Heart left ventricle (tissue), 16 donors: Measurements from ENCODE around the gene RBBP5. TPM values are rescaled to one million over a fixed set of nuclear protein-coding genes. Genes with fewer than 3 reads are reported as not detected.

ENCODE experiments used
- ATAC-seq, 4 donors: fragments of 200-7000 bp; cut with Tn5 transposase; one replicate each; pipeline ENCODE4 v1.9.1; 2020 to 2022; ENCODE audit warnings: moderate library complexity in 4 of 4, mild to moderate bottlenecking in 3 of 4, moderate number of reproducible peaks in 1 of 4
- DNase-seq, 5 donors: peaks; one replicate each; pipeline ENCODE4 v3.0.0-alpha.2; 2020
- H3K27ac ChIP-seq, 12 donors: fragments of 200-600 bp; sonication (generic) in 4 of 12; one replicate each; pipeline versions ENCODE4 v1.5.0 to v1.8.0; 2016 to 2022; ENCODE audit warnings: mild to moderate bottlenecking in 2 of 12
- H3K27me3 ChIP-seq, 9 donors: fragments of 200-600 bp; sonication (generic) in 2 of 9; one replicate each; pipeline versions ENCODE4 v1.5.1 to v1.8.0; 2016 to 2022; ENCODE audit warnings: mild to moderate bottlenecking in 3 of 9
- H3K36me3 ChIP-seq, 9 donors: fragments of 200-600 bp; sonication (generic) in 2 of 9; one replicate each; pipeline versions ENCODE4 v1.5.0 to v1.8.0; 2018 to 2022; ENCODE audit warnings: mild to moderate bottlenecking in 2 of 9
- H3K4me1 ChIP-seq, 12 donors: fragments of 200-600 bp; sonication (generic) in 4 of 12; one replicate each; pipeline versions ENCODE4 v1.5.0 to v1.8.0; 2016 to 2022; ENCODE audit warnings: mild to moderate bottlenecking in 3 of 12
- H3K4me3 ChIP-seq, 12 donors: fragments of 200-600 bp; sonication (generic) in 4 of 12; one replicate each; pipeline versions ENCODE4 v1.5.0 to v1.8.0; 2017 to 2022; ENCODE audit warnings: mild to moderate bottlenecking in 9 of 12, moderate library complexity in 4 of 12
- H3K9me3 ChIP-seq, 12 donors: fragments of 200-600 bp; sonication (generic) in 4 of 12; one replicate each; pipeline versions ENCODE4 v1.5.0 to v1.8.0; 2016 to 2022; ENCODE audit warnings: mild to moderate bottlenecking in 1 of 12
- POLR2A ChIP-seq, 2 donors: fragments of 450-650 bp; IDR thresholded peaks; one replicate each; pipeline ENCODE4 v1.6.1; 2017; ENCODE audit warnings: antibody characterized with exemption in 2 of 2, mild to moderate bottlenecking in 2 of 2, moderate library complexity in 2 of 2
- WGBS, 4 donors: extraction: QIAGEN DNeasy Blood & Tissue Kit in 2 of 4; methylation state at CpG; one replicate each; pipeline versions ENCODE4 v1.1.5 to v1.1.7; 2013 to 2018; 5-methylcytosine and 5-hydroxymethylcytosine counted together
- intact Hi-C, 10 donors: fragments of 100-400 bp; cut with DNase I; formaldehyde crosslinking; loops; one replicate each; pipeline versions ENCODE4 v1.11.1 to v1.14.2; 2022
- polyA plus RNA-seq, 2 donors: library from polyadenylated mRNA; stranded (reverse); fragments of 200-250 nt; gene quantifications; one replicate each; pipeline ENCODE4 v1.2.3, GENCODE V29; 2013
- total RNA-seq, 9 donors: library from RNA; depleted of rRNA in 2 of 9; stranded (reverse); fragments of >200 nt in 2 of 9; fragmentation: NEBNext Ultra II Directional in 3 of 9; extraction: Animal tissue kit (Norgen Biotek cat#: 25700) in 3 of 9; gene quantifications; one replicate each; pipeline versions ENCODE4 v1.1.0 to v1.2.4, GENCODE V29; 2016 to 2023
- TF ChIP-seq, protein P1 (sequence below), 12 donors: fragments of 200-600 bp; sonication (generic) in 4 of 12; IDR thresholded peaks; one replicate each; pipeline versions ENCODE4 v1.5.0 to v1.8.0; 2018 to 2022; ENCODE audit warnings: antibody characterized with exemption in 12 of 12, mild to moderate bottlenecking in 5 of 12
- donor health status: ischemic (EF 13 %, LVEDD 7.1; RV severe dilation, severe dysfunction).
- donor health status: healthy with polysubstance abuse.
- donor health status: DM: no; HTN: yes; CAD: no.
- donor health status: DM: no; HTN: no; CAD: no.
- donor health status: ischemic (EF 25% LVEDD 6.9; RV normal size, moderate dysfunction).
- donor health status: ischemic (EF 25% LVEDD 5.7; RV mildly dilated, moderate dysfunction).
- donor health status: healthy.
- donor health status: DM: yes; HTN: yes; CAD: no.
- donor health status: ischemic (EF 35%, LVEDD 5.7; RV mildly dilated, moderate dysfunction).
- donor health status: nonischemic (EF 11% LVEDD 7.7; RV severe dilation, severe dysfunction).
- donor health status: DM: yes; HTN: yes; CAD: no.
- donor health status: PGD.
- donor health status: ischemic (EF 29% LVEDD 5.4; RV normal size, mild dysfunction).
- donor health status: nonischemic (EF 23%, LVEDD 6.1; RV moderate dilation, normal function).

The RBBP5 gene
- total and polyA plus RNA-seq, 11 donors = 3.8 to 12.1 (median 9.5) TPM

DNA sequence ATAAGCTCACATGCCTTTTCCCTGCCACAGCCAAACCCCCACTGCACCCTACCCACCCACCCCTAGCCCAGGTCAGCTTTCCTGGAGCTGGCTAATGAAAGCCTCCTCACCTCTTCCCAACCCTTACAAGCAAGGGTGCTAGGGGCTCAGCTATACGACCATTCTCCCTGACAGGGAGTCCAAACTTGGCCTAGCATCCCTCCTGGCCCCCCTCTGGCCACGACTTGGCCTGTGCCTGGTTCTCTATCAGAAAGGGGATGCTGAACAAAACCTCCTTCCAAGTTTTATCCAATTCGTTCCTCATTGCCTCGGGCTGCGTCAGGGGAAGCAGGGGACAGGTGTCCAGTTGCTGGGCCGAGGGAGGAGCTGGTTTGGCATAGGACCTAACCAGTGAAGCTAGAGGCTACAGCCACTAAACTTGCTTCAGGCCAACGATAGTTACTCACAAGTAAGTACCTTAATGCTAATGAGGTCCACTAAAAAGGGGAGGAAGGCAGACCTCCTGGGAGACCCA is 46.1 kb downstream of the RBBP5 start:
- no peak for ATAC-seq
- Histone ChIP-seq H3K27ac (no peak overlapping the region), H3K9me3 (no peaks in the 10 kb centered on the region), H3K4me3 (no peak overlapping the region), H3K4me1 (peaks cover 0 to 16% (median 2%) of the 10 kb centered on the region in 12 donors), H3K27me3 (no peaks in the 10 kb centered on the region), H3K36me3 (no peaks in the 10 kb centered on the region)
- DNase-seq = no peak
- WGBS, 4 donors = 58 to 71% (median 65%) methylated on average over 7 of the region's 7 CpGs
- TF ChIP-seq, protein P1, sequence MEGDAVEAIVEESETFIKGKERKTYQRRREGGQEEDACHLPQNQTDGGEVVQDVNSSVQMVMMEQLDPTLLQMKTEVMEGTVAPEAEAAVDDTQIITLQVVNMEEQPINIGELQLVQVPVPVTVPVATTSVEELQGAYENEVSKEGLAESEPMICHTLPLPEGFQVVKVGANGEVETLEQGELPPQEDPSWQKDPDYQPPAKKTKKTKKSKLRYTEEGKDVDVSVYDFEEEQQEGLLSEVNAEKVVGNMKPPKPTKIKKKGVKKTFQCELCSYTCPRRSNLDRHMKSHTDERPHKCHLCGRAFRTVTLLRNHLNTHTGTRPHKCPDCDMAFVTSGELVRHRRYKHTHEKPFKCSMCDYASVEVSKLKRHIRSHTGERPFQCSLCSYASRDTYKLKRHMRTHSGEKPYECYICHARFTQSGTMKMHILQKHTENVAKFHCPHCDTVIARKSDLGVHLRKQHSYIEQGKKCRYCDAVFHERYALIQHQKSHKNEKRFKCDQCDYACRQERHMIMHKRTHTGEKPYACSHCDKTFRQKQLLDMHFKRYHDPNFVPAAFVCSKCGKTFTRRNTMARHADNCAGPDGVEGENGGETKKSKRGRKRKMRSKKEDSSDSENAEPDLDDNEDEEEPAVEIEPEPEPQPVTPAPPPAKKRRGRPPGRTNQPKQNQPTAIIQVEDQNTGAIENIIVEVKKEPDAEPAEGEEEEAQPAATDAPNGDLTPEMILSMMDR (IDR thresholded peaks at IDR 0.05) = no peak
- TF ChIP-seq POLR2A (IDR thresholded peaks at IDR 0.05) = no peak
- intact Hi-C loops = no loop called here

DNA sequence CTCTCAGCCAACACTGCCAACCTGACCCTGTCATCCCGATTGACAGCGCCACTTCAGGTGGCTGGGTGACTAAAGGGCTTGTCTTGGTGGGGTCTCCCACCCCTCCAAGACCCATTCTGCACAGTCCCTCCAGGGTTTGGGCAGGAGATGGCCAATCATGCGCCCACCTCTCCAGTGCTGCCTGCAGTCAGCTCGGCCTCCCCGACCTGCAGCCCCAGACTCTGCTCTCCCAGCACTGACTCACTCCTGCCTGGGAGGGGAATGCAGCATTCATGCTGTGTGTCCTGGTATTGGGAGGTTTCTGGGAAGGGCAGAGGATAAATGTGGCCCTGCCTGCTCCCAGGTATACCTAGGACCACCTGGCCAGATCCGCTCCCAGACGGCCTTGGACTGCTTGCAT is 47.3 kb downstream of the RBBP5 start:
- Histone ChIP-seq H3K4me1 (peaks cover 0 to 16% (median 2%) of the 10 kb centered on the region in 12 donors), H3K9me3 (no peaks in the 10 kb centered on the region), H3K4me3 (no peak overlapping the region), H3K27ac (no peak overlapping the region), H3K27me3 (no peaks in the 10 kb centered on the region), H3K36me3 (no peaks in the 10 kb centered on the region)
- TF ChIP-seq, protein P1 (IDR thresholded peaks at IDR 0.05) = no peak
- no peak for TF ChIP-seq POLR2A (IDR thresholded peaks at IDR 0.05)
- WGBS, 4 donors = 90 to 96% (median 92%) methylated on average over 7 of the region's 7 CpGs
- DNase-seq (no peak), ATAC-seq (no peak)
- intact Hi-C loops = no loop called here

DNA sequence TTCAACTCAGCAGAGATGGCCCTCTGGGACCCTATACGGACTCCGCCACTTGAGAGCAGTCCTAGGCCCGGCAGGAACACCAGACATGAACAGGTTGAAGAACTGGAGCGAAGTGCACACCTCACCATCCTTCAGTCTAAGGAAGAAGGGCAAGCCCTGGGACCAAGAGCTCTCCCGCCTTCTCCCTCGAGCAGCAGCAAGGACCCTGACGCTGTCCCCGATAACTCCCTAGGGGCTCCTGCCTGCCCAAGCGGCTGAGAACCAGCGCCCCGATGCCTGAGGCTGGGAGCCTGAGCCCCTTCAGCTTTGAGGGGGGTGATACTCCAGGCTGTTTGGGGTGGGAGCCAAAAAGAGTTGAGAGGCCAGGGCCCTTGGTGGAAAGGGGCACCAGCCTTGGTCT is 47.7 kb downstream of the RBBP5 start:
- ATAC-seq (no peak), DNase-seq (no peak)
- Histone ChIP-seq H3K4me1 (peaks cover 0 to 16% (median 2%) of the 10 kb centered on the region in 12 donors), H3K27me3 (no peaks in the 10 kb centered on the region), H3K27ac (no peak overlapping the region), H3K9me3 (no peaks in the 10 kb centered on the region), H3K4me3 (no peak overlapping the region), H3K36me3 (no peaks in the 10 kb centered on the region)
- intact Hi-C loops = no loop called here
- TF ChIP-seq, protein P1 (IDR thresholded peaks at IDR 0.05) = no peak
- no peak for TF ChIP-seq POLR2A (IDR thresholded peaks at IDR 0.05)
- 92 to 97% (median 93%) methylated on average over 10 to 11 of the region's 11 CpGs for WGBS, 4 donors

DNA sequence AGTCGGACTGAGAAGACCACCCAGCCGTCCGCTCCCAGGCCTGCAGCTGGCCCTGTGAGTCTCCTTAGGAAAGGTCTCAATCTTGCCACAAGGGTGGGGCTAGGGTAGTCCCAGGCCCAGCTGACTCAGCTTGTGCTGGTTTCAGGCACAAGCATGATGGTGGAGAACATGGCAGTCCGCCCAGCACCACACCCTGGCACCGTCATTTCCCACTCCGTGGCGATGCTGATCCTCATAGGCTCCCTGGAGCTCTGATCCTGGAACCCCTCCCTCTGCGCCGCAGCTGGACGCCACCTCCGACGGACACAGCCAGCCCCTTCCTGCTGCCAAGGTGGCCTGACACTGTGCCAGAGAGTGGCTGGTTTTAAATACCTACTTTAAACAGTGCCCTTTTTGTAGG is 48.3 kb downstream of the RBBP5 start:
- DNase-seq (no peak), ATAC-seq (no peak)
- Histone ChIP-seq H3K4me1 (peaks cover 0 to 19% (median 2%) of the 10 kb centered on the region in 12 donors), H3K27ac (no peak overlapping the region), H3K27me3 (no peaks in the 10 kb centered on the region), H3K9me3 (no peaks in the 10 kb centered on the region), H3K36me3 (no peaks in the 10 kb centered on the region), H3K4me3 (no peak overlapping the region)
- no peak for TF ChIP-seq POLR2A (IDR thresholded peaks at IDR 0.05)
- TF ChIP-seq, protein P1 (IDR thresholded peaks at IDR 0.05) = no peak
- 85 to 92% (median 90%) methylated on average over 7 to 12 of the region's 12 CpGs for WGBS, 4 donors
- intact Hi-C loops = no loop called here
